ENCODE data around the gene OR5AU1. TPM values are rescaled to one million over a fixed set of nuclear protein-coding genes. Genes with fewer than 3 reads are reported as not detected.

OR5AU1 gene
- total and polyA plus RNA-seq, 2 of the 13 experiments (the other 11 are each of a cell fraction or from before 2014, with no cell fraction given), result not detected

DNA sequence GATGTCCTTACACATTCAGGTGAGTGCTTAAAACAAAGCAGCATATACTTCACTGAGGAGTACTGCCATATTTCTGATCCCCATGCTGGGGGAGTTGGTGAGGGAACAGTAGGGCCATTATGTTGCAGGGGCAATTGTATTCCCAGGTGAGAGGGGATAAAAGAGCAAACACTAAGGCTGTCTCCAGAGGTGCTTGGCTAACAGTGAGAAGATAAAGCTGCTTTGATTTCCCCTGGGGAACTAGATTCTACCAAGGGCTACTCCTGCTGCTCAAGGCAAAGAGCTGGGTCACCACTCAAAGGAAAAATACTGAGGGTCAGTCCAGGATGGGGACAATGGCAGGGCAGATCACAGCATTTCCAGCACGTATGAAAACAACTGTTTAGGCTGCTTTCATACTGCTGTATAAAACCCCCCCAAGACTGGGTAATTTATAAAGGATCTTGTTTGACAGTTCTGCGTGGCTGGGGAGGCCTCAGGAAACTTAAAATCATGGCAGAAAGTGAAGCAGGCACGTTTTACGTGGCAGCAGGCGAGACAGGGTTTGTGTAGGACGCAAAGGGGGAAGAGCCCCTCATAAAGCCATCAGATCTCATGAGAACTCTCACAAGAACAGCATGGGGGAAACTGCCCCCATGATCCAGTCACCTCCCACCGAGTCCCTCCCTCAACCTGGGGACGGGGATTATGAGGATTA is 47.8 kb upstream of the OR5AU1 start (continued):
- TF ChIP-seq, protein P1, sequence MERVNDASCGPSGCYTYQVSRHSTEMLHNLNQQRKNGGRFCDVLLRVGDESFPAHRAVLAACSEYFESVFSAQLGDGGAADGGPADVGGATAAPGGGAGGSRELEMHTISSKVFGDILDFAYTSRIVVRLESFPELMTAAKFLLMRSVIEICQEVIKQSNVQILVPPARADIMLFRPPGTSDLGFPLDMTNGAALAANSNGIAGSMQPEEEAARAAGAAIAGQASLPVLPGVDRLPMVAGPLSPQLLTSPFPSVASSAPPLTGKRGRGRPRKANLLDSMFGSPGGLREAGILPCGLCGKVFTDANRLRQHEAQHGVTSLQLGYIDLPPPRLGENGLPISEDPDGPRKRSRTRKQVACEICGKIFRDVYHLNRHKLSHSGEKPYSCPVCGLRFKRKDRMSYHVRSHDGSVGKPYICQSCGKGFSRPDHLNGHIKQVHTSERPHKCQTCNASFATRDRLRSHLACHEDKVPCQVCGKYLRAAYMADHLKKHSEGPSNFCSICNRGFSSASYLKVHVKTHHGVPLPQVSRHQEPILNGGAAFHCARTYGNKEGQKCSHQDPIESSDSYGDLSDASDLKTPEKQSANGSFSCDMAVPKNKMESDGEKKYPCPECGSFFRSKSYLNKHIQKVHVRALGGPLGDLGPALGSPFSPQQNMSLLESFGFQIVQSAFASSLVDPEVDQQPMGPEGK (CRISPR knock-in tag; IDR thresholded peaks at IDR 0.05), result peak; percentile 55
- 0 out of 2 replicates have a peak, but pooled peaks have one; percentile 18 for TF ChIP-seq ZNF816 (CRISPR knock-in tag; IDR thresholded peaks at IDR 0.05; ENCODE audit: borderline replicate concordance)
- TF ChIP-seq CHD4 (IDR thresholded peaks at IDR 0.05; ENCODE audit: borderline replicate concordance, low read length), result no peak
- 0 out of 2 replicates have a peak, but pooled peaks have one; percentile 7 for TF ChIP-seq SOX13 (IDR thresholded peaks at IDR 0.05)
- peak in 1 of 2 experiments; percentile 85; a peak in 2 of 4 replicates for TF ChIP-seq SOX13 (CRISPR knock-in tag; conservative IDR thresholded peaks at IDR 0.05 in 1 of 2, IDR thresholded peaks at IDR 0.05 in 1 of 2)
- no peak for TF ChIP-seq ZBTB3 (CRISPR knock-in tag; IDR thresholded peaks at IDR 0.05; ENCODE audit: borderline replicate concordance, low read depth)
- no peak for TF ChIP-seq PBX2 (CRISPR knock-in tag; IDR thresholded peaks at IDR 0.05)
- TF ChIP-seq LBX2 (CRISPR knock-in tag; IDR thresholded peaks at IDR 0.05; ENCODE audit: borderline replicate concordance), result no peak
- TF ChIP-seq, protein P2, sequence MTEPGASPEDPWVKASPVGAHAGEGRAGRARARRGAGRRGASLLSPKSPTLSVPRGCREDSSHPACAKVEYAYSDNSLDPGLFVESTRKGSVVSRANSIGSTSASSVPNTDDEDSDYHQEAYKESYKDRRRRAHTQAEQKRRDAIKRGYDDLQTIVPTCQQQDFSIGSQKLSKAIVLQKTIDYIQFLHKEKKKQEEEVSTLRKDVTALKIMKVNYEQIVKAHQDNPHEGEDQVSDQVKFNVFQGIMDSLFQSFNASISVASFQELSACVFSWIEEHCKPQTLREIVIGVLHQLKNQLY (CRISPR knock-in tag; IDR thresholded peaks at IDR 0.05), result no peak
- no peak for TF ChIP-seq FOXK1 (CRISPR knock-in tag; IDR thresholded peaks at IDR 0.05; ENCODE audit: borderline replicate concordance, low read depth)
- no peak for TF ChIP-seq FOXO1 (CRISPR knock-in tag; IDR thresholded peaks at IDR 0.05)
- no peak for TF ChIP-seq AKAP8 (CRISPR knock-in tag; IDR thresholded peaks at IDR 0.05)
- no peak for TF ChIP-seq RFX1 (IDR thresholded peaks at IDR 0.05)
- TF ChIP-seq ZFP90 (CRISPR knock-in tag; IDR thresholded peaks at IDR 0.05; ENCODE audit: borderline replicate concordance), result no peak
- no peak for TF ChIP-seq ZNF343 (CRISPR knock-in tag; IDR thresholded peaks at IDR 0.05)
- TF ChIP-seq DZIP1 (CRISPR knock-in tag; IDR thresholded peaks at IDR 0.05), result no peak
- TF ChIP-seq BRCA1 (CRISPR knock-in tag; IDR thresholded peaks at IDR 0.05), result peak; percentile 47; the same call in 1 of the 2 replicates
- TF ChIP-seq, protein P3, sequence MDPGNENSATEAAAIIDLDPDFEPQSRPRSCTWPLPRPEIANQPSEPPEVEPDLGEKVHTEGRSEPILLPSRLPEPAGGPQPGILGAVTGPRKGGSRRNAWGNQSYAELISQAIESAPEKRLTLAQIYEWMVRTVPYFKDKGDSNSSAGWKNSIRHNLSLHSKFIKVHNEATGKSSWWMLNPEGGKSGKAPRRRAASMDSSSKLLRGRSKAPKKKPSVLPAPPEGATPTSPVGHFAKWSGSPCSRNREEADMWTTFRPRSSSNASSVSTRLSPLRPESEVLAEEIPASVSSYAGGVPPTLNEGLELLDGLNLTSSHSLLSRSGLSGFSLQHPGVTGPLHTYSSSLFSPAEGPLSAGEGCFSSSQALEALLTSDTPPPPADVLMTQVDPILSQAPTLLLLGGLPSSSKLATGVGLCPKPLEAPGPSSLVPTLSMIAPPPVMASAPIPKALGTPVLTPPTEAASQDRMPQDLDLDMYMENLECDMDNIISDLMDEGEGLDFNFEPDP (CRISPR knock-in tag; conservative IDR thresholded peaks at IDR 0.05), result no peak
- peak; percentile 30 for TF ChIP-seq HNRNPH1 (optimal IDR thresholded peaks at IDR 0.05; ENCODE audit: low read depth, low read length)
